Natural killer cell treated with Interleukin-12 subunit alpha and Interleukin-12 subunit beta and Interleukin-15 and Interleukin-18, amount 100 ng/mL, for 72 hours (primary cell): ENCODE data around the gene FCER1A. TPM values are rescaled to one million over a fixed set of nuclear protein-coding genes. Genes with fewer than 3 reads are reported as not detected.
A peak's percentile ranks its signal among the peaks of the same experiment; 100 is the strongest.

Experiments used
- ATAC-seq, 2 donors: fragments of 150-1000 bp; cut with Tn5 transposase in 1 of 2; sonication (Bioruptor Pico), chemical (Tn5 transposase) in 1 of 2; 2 replicates each; pipeline ENCODE4 v1.10.0; 2021
- DNase-seq: peaks from one replicate; pipeline ENCODE4 v3.0.0; 2022; ENCODE audit warnings: low spot score
- H3K27ac Mint-ChIP-seq, 2 donors: 1 replicate in 1 of 2; 2 replicates in 1 of 2; pipeline ENCODE4 v1.8.0; 2022; ENCODE audit warnings: mixed read lengths in 2 of 2, mild to moderate bottlenecking in 1 of 2, moderate library complexity in 1 of 2
- H3K27me3 Mint-ChIP-seq, 2 donors: 1 replicate in 1 of 2; 2 replicates in 1 of 2; pipeline ENCODE4 v1.8.0; 2022; ENCODE audit warnings: mixed read lengths in 2 of 2
- H3K36me3 Mint-ChIP-seq: one replicate; pipeline ENCODE4 v1.8.0; 2022; ENCODE audit warnings: mixed read lengths
- H3K4me1 Mint-ChIP-seq, 2 donors: 1 replicate in 1 of 2; 2 replicates in 1 of 2; pipeline ENCODE4 v1.8.0; 2022; ENCODE audit warnings: low read depth in 2 of 2, mixed read lengths in 2 of 2, mild to moderate bottlenecking in 1 of 2
- H3K4me3 Mint-ChIP-seq: one replicate; pipeline ENCODE4 v1.8.0; 2022; ENCODE audit warnings: mixed read lengths
- H3K9me3 Mint-ChIP-seq: 2 replicates; pipeline ENCODE4 v1.8.0; 2022; ENCODE audit warnings: mixed read lengths
- total RNA-seq, 2 donors: library from RNA; stranded (reverse); gene quantifications; one replicate each; pipeline ENCODE4 v1.2.3, GENCODE V29; 2022

FCER1A gene
- 1 to 10 TPM in 1 of 2 donors, not detected in 1; 2.4 TPM for total RNA-seq

DNA sequence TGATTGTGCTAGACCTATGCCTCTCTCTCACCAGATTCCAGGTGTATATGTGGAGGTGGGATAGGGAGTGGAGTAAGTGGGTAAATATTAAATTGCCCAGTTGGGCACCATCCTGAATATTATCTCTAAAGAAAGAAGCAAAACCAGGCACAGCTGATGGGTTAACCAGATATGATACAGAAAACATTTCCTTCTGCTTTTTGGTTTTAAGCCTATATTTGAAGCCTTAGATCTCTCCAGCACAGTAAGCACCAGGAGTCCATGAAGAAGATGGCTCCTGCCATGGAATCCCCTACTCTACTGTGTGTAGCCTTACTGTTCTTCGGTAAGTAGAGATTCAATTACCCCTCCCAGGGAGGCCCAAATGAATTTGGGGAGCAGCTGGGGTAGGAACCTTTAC is at the start of gene FCER1A:
TSS of gene FCER1A (plus strand) at position 242 of the 400 bp plus-strand sequence. CDS start at position 271, 29 bp downstream.
- H3K27ac Mint-ChIP-seq = no peak within 1 kb of the TSS
- ATAC-seq = no peak
- H3K36me3 Mint-ChIP-seq = no peaks in the 10 kb centered on the region
- H3K4me3 Mint-ChIP-seq = peak within 1 kb of the TSS; percentile 41
- no peak for DNase-seq
- no peaks in the 10 kb centered on the region for H3K9me3 Mint-ChIP-seq
- H3K27me3 Mint-ChIP-seq = peaks cover 25 to 37% of the 10 kb centered on the region in 2 donors
- H3K4me1 Mint-ChIP-seq = no peaks in the 10 kb centered on the region

DNA sequence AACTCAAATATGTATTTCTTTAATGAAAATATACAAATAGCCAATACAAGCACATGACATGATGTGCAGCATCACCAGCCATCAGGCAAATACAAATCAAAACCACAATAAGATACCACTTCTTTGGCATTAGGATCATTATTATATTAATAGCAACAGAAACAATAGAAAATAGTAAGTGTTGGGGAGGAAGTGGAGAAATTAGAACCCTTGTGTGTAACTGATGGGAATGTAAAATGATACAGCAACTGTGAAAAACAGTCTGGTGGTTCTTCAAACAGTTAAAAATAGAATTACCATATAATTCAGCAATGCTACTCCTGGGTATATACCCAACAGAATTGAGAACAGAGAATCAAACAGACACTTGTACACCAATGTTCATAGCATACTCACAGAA is 40.8 kb upstream of the FCER1A start:
- DNase-seq (no peak), ATAC-seq (no peak)
- Mint-ChIP-seq H3K4me3 (no peak overlapping the region), H3K36me3 (no peaks in the 10 kb centered on the region), H3K27me3 (peaks cover 20 to 26% of the 10 kb centered on the region in 2 donors), H3K4me1 (no peaks in the 10 kb centered on the region), H3K9me3 (peaks cover 2% of the 10 kb centered on the region), H3K27ac (no peak overlapping the region)

DNA sequence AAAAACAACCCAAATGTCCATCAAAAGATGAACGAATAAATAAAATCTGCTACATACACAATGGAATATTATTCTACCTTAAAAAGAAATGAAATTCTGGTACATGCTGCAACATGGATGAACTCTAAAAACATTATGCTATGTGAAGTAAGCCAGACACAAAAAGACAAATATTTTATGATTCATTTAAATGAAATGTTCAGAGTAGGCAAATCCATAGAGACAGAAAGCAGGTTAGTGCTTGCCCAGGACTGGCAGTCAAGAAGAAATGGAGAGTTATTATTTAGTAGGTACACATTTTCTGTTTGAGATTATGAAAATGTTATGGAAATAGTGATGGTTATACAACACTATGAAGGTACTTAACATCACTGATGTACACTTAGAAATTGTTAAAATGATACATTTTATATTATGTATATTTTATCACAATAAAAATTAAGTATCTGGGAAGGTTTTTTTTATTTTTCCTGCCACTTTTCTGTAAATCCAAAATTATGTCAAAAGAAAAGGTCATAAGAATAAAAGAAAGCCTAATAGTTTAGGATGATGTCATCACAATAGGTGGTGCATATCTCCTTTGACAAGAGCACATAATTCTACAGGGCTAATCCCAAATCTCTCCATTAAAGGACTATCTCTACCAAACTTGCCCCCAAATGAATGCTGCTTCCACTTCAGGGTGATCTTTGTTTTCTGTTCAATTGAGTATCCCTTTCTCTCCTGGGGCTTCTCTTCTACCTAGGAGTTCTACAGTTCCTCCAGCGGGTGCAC is 40.2 kb upstream of the FCER1A start:
- Mint-ChIP-seq H3K27me3 (peaks cover 22 to 28% of the 10 kb centered on the region in 2 donors), H3K36me3 (no peaks in the 10 kb centered on the region), H3K4me3 (no peak overlapping the region), H3K4me1 (peaks cover 0 to 2% of the 10 kb centered on the region in 2 donors), H3K27ac (no peak overlapping the region), H3K9me3 (peaks cover 2% of the 10 kb centered on the region)
- ATAC-seq (no peak), DNase-seq (no peak)

DNA sequence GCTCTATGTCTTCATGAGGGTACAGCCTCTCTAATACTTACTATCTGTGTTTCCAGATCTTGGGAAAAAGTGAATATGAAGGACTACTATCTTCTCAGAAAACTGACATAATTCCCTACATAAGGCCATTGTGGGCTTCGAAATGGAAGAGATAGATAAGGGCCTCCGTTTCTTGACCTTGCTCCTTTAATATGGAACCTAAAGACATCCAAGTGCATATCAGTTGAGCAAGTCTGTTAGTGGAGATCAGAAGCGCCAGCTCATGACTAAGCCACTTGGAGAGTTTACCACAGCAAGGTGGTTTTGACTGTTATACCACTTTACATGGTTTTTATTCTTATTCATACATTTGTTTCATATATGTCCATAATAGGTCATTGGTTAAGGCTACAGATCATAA is 35.3 kb upstream of the FCER1A start:
- Mint-ChIP-seq H3K36me3 (no peaks in the 10 kb centered on the region), H3K4me1 (peaks cover 0 to 2% of the 10 kb centered on the region in 2 donors), H3K4me3 (no peak overlapping the region), H3K9me3 (peaks cover 3% of the 10 kb centered on the region), H3K27ac (no peak overlapping the region), H3K27me3 (peaks cover 37 to 49% of the 10 kb centered on the region in 2 donors)
- DNase-seq (no peak), ATAC-seq (no peak)

DNA sequence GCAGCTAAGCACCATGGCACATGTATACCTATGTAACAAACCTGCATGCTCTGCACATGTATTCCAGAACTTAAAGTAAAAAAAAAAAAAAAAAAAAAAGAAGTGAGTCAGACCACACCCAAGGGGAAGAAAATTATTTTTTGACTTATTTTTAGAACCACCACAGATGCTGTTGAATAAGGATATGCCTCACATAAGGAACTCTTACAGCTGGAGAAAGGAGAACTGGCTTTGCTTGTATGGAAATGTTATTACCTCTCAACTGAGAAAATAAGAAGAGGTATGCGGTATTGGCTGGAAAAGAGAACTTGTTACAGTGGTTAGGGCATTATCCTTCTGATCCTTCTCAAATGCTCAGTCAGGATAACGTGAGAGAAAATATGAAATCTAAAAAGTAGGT is 27.5 kb upstream of the FCER1A start:
- no peaks in the 10 kb centered on the region for H3K36me3 Mint-ChIP-seq
- no peak overlapping the region for H3K27ac Mint-ChIP-seq
- ATAC-seq (no peak), DNase-seq (no peak)
- H3K9me3 Mint-ChIP-seq = peaks cover 3% of the 10 kb centered on the region
- peaks cover 26 to 35% of the 10 kb centered on the region in 2 donors for H3K27me3 Mint-ChIP-seq
- no peak overlapping the region for H3K4me3 Mint-ChIP-seq
- H3K4me1 Mint-ChIP-seq = no peaks in the 10 kb centered on the region

DNA sequence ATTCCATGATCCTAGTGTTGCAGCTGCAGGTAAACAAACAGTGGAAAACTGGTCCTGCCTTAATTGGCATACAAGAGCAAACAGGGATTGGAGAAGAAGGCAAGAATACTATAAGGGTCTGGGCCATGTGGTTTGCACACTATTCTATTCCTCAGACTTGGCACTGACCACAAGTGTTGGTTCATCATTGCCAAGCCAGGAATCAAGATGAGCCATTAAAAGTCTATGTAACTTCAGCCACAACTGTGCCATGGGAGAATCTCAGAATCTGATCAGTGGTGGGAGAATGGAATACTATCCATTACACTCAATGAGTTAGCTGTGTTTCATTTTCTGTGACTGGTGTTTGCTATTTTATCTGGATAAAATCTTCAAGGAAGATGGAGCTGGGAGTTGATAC is 26.2 kb upstream of the FCER1A start:
- no peaks in the 10 kb centered on the region for H3K36me3 Mint-ChIP-seq
- no peak overlapping the region for H3K4me3 Mint-ChIP-seq
- H3K4me1 Mint-ChIP-seq = no peaks in the 10 kb centered on the region
- peaks cover 3% of the 10 kb centered on the region for H3K9me3 Mint-ChIP-seq
- H3K27ac Mint-ChIP-seq = no peak overlapping the region
- H3K27me3 Mint-ChIP-seq = peaks cover 20 to 25% of the 10 kb centered on the region in 2 donors
- DNase-seq (no peak), ATAC-seq (no peak)

DNA sequence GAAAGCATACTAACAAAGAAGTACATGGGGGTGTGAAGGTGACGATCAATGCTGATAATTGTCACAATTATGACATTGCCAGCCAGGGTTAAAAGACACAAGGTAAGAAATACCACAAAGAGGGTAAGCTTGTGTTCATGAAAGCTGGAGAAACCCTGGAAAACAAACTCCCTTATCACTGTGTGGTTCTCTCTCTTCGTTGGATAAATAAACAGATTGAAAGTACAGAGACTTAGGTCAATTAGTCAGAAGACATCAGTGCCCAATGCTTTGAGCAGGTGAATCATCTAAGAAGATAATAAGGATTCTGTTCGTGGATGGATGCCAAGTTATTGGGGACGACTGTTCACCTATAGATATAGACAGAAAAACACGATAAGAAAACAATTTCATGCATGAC is 22.4 kb upstream of the FCER1A start:
- Mint-ChIP-seq H3K9me3 (no peaks in the 10 kb centered on the region), H3K4me1 (no peaks in the 10 kb centered on the region), H3K4me3 (no peak overlapping the region), H3K36me3 (no peaks in the 10 kb centered on the region), H3K27ac (no peak overlapping the region), H3K27me3 (peaks cover 13 to 33% of the 10 kb centered on the region in 2 donors)
- ATAC-seq = no peak
- no peak for DNase-seq

DNA sequence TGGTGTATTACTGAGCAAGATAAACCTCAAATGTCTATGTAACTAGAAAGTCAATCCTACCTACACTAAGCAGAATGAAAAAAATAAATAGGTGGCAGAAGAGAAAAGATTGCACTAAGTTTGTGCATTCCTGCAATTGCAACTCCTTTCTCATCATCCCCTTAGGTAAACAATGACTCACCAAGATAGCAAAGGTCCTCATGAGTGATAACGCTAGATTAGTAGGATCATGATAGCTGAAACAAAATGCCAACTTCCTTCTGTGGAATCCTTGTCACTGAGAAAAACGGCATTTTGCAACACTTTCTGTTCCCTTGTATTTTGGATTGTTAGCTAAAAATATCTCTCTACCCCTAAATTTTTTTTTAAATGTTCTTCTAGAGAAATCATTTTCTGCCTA is 20.0 kb upstream of the FCER1A start:
- H3K27me3 Mint-ChIP-seq = peaks cover 14 to 33% of the 10 kb centered on the region in 2 donors
- no peaks in the 10 kb centered on the region for H3K4me1 Mint-ChIP-seq
- H3K36me3 Mint-ChIP-seq = no peaks in the 10 kb centered on the region
- H3K9me3 Mint-ChIP-seq = no peaks in the 10 kb centered on the region
- no peak for DNase-seq
- ATAC-seq = no peak
- H3K27ac Mint-ChIP-seq = no peak overlapping the region
- H3K4me3 Mint-ChIP-seq = no peak overlapping the region

DNA sequence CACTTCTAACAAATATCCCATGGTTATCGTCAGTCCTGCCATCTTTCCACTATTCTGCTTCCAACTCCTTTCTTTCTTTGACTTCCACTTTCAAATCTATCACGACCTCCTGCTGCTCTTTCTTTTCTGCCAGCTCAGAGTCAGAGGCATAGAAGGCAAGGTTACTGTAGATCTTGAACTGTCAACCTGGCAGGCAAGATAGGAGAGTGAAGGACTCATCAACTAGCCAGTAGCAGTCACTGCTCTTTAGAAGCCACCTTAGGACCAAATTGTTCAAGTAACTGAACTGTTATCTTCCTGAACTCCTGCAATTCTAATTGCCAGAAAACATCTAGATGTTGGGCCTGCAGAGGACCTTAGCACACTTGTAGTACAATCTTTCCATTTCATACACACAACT is 13.1 kb upstream of the FCER1A start:
- ATAC-seq = no peak
- Mint-ChIP-seq H3K4me1 (no peaks in the 10 kb centered on the region), H3K4me3 (no peak overlapping the region), H3K36me3 (no peaks in the 10 kb centered on the region), H3K27ac (no peak overlapping the region), H3K27me3 (peaks cover 24 to 39% of the 10 kb centered on the region in 2 donors), H3K9me3 (no peaks in the 10 kb centered on the region)
- no peak for DNase-seq

DNA sequence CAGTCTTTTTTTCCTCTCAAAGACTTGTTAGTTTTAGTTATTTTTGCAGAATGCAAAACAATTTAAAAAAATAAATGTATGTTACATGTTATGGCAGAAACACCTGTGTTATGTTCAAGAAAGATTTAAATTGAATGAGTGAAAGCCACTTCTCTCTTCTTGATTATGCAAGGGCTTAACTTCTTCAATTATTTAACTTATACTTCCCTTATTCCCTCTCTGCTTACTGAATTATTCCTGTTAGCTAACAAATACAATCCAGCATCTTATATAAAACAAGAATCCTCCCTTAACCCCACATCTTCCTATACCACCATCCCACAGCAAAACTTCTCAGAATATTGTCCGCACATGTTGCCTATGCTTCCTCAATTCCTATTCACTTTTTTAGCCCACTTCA is 10.7 kb upstream of the FCER1A start:
- DNase-seq (no peak), ATAC-seq (no peak)
- no peak overlapping the region for H3K27ac Mint-ChIP-seq
- no peaks in the 10 kb centered on the region for H3K4me1 Mint-ChIP-seq
- peaks cover 22 to 39% of the 10 kb centered on the region in 2 donors for H3K27me3 Mint-ChIP-seq
- no peaks in the 10 kb centered on the region for H3K36me3 Mint-ChIP-seq
- no peaks in the 10 kb centered on the region for H3K9me3 Mint-ChIP-seq
- H3K4me3 Mint-ChIP-seq = no peak overlapping the region

DNA sequence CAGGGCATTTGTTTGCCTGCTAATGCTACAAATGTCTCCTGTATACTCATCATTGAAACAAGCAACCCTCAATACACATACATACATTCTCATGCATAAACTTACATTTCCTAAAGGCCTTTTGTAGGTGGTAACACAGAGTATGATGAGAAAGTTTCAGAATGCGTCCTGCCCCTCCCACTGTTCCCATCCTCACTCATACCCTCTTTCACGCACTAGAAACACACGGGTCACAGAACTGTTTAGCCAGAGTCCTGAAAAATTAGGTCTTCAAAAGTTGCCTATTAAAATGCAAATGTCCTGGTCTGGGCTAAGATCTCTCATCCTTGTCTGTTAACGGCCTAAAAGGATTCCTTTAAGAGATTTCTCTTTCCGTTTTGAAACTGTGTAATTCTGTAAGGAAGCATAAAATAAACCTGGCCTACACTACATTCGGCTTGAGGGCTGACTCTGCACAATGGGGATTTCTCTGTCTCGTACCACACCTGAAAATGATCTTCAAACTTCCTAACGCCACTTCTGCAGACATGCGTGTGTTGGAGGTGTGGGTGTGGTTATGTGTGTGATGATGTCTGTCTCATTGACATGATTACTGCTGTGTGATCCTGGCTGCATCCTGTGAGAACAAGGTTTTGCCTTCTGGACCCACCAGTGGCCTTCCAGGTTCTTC is 5.3 kb upstream of the FCER1A start:
- ATAC-seq = no peak
- Mint-ChIP-seq H3K27ac (no peak overlapping the region), H3K4me1 (no peaks in the 10 kb centered on the region), H3K9me3 (no peaks in the 10 kb centered on the region), H3K36me3 (no peaks in the 10 kb centered on the region), H3K4me3 (no peak overlapping the region), H3K27me3 (peaks cover 6 to 15% of the 10 kb centered on the region in 2 donors)
- DNase-seq = no peak

DNA sequence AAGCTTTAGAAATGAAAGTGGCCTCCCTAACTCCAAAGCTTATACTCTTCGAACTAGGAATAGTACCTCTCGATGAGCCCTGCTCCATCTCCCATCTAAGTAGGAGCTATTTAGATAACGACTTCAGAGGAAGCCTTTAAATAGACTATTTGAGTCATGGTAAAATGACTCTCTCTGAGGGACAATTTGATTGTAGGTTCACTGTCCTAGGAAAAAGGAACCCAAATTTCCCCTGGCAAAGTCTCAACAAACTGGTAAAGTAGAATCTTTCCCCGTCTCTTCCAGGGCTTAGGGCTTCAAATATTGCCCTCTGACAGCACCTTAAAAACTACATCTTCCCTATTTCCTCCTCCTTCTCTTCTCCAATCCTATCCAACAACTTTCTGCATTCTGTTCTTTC is 2.0 kb upstream of the FCER1A start:
- H3K4me1 Mint-ChIP-seq = no peaks in the 10 kb centered on the region
- ATAC-seq = no peak
- H3K27ac Mint-ChIP-seq = no peak overlapping the region

DNA sequence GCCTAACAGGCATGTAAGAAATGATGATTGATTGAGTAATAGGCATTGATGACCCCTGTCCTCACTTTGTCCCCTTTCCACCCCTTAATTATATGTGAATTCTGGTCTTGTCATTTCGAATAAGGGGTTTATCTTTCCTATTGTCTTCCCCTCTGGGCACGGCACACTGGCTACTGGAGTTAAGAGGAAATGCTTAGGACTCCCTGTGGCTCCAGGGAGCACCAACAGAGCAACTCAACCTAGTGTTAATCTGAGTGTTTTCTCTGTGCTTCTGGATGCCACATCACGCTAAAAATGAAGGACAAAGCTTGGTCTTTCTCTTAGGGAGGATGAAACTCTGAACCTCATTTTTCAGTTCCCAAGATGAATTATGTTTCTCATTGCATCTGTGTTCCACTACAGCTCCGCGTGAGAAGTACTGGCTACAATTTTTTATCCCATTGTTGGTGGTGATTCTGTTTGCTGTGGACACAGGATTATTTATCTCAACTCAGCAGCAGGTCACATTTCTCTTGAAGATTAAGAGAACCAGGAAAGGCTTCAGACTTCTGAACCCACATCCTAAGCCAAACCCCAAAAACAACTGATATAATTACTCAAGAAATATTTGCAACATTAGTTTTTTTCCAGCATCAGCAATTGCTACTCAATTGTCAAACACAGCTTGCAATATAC is 5.3 kb downstream of the FCER1A start:
- DNase-seq = no peak
- H3K36me3 Mint-ChIP-seq = no peaks in the 10 kb centered on the region

More for the DNA sequence above, 2.0 kb upstream of the FCER1A start:
- no peaks in the 10 kb centered on the region for H3K9me3 Mint-ChIP-seq
- H3K36me3 Mint-ChIP-seq = no peaks in the 10 kb centered on the region
- peaks cover 18 to 24% of the 10 kb centered on the region in 2 donors for H3K27me3 Mint-ChIP-seq
- no peak for DNase-seq
- no peak overlapping the region for H3K4me3 Mint-ChIP-seq

DNA sequence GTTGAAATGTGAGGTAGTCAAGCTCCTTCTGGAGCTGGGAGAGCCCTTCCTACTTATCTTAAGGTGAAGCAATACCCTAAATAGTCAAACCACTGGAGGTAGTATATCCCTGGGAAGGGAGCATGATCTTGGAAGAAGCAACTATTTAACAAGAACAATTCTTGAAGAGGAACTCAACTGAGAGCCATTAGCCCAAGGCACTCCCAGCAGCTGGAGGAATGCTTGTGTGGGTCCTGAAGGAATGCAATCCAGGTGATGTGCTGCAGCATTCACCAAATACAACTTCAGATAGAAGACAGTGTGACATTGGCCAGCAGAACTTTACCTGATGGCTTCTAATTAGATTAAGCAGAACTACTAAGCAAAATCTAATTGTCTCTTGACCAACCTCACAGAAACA is 9.5 kb downstream of the FCER1A start:
- no peak overlapping the region for H3K4me3 Mint-ChIP-seq
- no peaks in the 10 kb centered on the region for H3K4me1 Mint-ChIP-seq
- no peaks in the 10 kb centered on the region for H3K36me3 Mint-ChIP-seq
- no peak for DNase-seq
- H3K27ac Mint-ChIP-seq = no peak overlapping the region
- no peak for ATAC-seq
- H3K27me3 Mint-ChIP-seq = peaks cover 17 to 26% of the 10 kb centered on the region in 2 donors
- H3K9me3 Mint-ChIP-seq = no peaks in the 10 kb centered on the region

More for the DNA sequence above, 5.3 kb downstream of the FCER1A start:
- Mint-ChIP-seq H3K27me3 (peaks cover 26 to 34% of the 10 kb centered on the region in 2 donors), H3K27ac (peak overlapping the region in 1 of 2 donors; percentile 65), H3K4me1 (no peaks in the 10 kb centered on the region), H3K9me3 (no peaks in the 10 kb centered on the region), H3K4me3 (peak overlapping the region; percentile 69)
- no peak for ATAC-seq
